ENCODE measurements around the gene MMP14. TPM values are rescaled to one million over a fixed set of nuclear protein-coding genes. Genes with fewer than 3 reads are reported as not detected.

Gene MMP14
- total RNA-seq, 1 donor from 2014 or later, result 306 TPM

- TF ChIP-seq CTCF (IDR thresholded peaks at IDR 0.05; ENCODE audit: unreplicated experiment), result peak; percentile 86
- Mint-ChIP-seq H3K9me3 (no peaks in the 10 kb centered on the region), H3K27me3 (ENCODE audit: low read depth) (no peaks in the 10 kb centered on the region), H3K36me3 (peaks cover 15% of the 10 kb centered on the region), H3K4me3 (peak overlapping the region; percentile 93), H3K27ac (peak overlapping the region; percentile 96), H3K4me1 (peaks cover 18% of the 10 kb centered on the region)
- peak in 1 of 2 experiments; percentile 88 for DNase-seq (ENCODE audit: low spot score in 2 of 2, unreplicated experiment in 2 of 2)
Measured at GRCh38 chr14:22872033-22872832, 35.8 kb downstream of the MMP14 start.

DNA sequence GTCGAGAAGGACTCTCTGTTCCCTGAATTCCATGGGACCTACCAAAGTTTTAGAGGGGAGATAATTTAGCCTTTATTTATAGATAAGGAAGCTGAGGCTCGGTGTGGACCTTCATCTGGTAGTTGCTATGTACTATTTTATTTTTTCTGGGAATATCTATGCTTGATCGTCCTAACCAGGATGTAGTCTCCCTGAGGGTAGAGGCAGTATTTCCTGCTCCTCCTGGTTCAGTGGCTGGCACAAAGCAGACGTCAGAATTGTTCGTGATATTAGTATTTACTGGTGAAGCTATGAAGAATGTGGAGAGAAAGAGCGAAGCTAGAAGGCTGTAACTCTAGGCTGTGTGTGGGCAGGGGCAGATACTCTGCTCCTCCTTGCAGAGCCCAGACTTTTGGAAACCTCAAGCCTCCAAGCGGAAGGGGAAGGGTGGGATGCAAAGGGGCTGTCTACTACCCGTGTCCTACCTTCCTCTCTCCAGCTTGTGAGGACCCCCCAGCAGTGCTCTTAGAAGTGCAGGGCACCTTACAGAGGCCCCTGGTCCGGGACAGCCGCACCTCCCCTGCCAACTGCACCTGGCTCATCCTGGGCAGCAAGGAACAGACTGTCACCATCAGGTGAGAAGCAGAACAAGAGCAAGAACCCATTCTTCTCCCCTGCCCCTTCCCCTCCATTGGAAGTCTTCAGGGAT lies 36.6 kb downstream of the MMP14 start:
- peak; percentile 51 for TF ChIP-seq CTCF (IDR thresholded peaks at IDR 0.05; ENCODE audit: unreplicated experiment)
- Mint-ChIP-seq H3K27me3 (ENCODE audit: low read depth) (no peaks in the 10 kb centered on the region), H3K9me3 (no peaks in the 10 kb centered on the region), H3K4me3 (peak overlapping the region; percentile 93), H3K27ac (peak overlapping the region; percentile 96), H3K4me1 (peaks cover 18% of the 10 kb centered on the region), H3K36me3 (peaks cover 16% of the 10 kb centered on the region)
- no peak for DNase-seq (ENCODE audit: low spot score in 2 of 2, unreplicated experiment in 2 of 2)

DNA sequence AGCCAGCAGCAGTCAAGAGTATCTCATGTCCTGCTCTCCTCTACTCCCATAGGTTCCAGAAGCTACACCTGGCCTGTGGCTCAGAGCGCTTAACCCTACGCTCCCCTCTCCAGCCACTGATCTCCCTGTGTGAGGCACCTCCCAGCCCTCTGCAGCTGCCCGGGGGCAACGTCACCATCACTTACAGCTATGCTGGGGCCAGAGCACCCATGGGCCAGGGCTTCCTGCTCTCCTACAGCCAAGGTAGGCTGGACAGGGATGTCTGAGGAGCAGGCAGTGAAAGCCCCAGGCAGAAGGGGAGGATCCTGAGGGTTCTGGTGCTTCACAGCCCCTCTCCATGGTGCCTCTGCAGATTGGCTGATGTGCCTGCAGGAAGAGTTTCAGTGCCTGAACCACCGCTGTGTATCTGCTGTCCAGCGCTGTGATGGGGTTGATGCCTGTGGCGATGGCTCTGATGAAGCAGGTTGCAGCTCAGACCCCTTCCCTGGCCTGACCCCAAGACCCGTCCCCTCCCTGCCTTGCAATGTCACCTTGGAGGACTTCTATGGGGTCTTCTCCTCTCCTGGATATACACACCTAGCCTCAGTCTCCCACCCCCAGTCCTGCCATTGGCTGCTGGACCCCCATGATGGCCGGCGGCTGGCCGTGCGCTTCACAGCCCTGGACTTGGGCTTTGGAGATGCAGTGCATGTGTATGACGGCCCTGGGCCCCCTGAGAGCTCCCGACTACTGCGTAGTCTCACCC lies 38.8 kb downstream of the MMP14 start:
- Mint-ChIP-seq H3K36me3 (peaks cover 23% of the 10 kb centered on the region), H3K27ac (no peak overlapping the region), H3K27me3 (ENCODE audit: low read depth) (no peaks in the 10 kb centered on the region), H3K4me3 (no peak overlapping the region), H3K9me3 (no peaks in the 10 kb centered on the region), H3K4me1 (peaks cover 18% of the 10 kb centered on the region)
- TF ChIP-seq CTCF (IDR thresholded peaks at IDR 0.05; ENCODE audit: unreplicated experiment), result no peak
- DNase-seq (ENCODE audit: low spot score in 2 of 2, unreplicated experiment in 2 of 2), result no peak

DNA sequence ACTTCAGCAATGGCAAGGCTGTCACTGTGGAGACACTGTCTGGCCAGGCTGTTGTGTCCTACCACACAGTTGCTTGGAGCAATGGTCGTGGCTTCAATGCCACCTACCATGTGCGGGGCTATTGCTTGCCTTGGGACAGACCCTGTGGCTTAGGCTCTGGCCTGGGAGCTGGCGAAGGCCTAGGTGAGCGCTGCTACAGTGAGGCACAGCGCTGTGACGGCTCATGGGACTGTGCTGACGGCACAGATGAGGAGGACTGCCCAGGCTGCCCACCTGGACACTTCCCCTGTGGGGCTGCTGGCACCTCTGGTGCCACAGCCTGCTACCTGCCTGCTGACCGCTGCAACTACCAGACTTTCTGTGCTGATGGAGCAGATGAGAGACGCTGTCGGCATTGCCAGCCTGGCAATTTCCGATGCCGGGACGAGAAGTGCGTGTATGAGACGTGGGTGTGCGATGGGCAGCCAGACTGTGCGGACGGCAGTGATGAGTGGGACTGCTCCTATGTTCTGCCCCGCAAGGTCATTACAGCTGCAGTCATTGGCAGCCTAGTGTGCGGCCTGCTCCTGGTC lies 39.4 kb downstream of the MMP14 start:
- Mint-ChIP-seq H3K27me3 (ENCODE audit: low read depth) (no peaks in the 10 kb centered on the region), H3K27ac (no peak overlapping the region), H3K36me3 (peaks cover 23% of the 10 kb centered on the region), H3K4me1 (peaks cover 12% of the 10 kb centered on the region), H3K9me3 (no peaks in the 10 kb centered on the region), H3K4me3 (no peak overlapping the region)
- TF ChIP-seq CTCF (IDR thresholded peaks at IDR 0.05; ENCODE audit: unreplicated experiment), result no peak
- no peak for DNase-seq (ENCODE audit: low spot score in 2 of 2, unreplicated experiment in 2 of 2)

DNA sequence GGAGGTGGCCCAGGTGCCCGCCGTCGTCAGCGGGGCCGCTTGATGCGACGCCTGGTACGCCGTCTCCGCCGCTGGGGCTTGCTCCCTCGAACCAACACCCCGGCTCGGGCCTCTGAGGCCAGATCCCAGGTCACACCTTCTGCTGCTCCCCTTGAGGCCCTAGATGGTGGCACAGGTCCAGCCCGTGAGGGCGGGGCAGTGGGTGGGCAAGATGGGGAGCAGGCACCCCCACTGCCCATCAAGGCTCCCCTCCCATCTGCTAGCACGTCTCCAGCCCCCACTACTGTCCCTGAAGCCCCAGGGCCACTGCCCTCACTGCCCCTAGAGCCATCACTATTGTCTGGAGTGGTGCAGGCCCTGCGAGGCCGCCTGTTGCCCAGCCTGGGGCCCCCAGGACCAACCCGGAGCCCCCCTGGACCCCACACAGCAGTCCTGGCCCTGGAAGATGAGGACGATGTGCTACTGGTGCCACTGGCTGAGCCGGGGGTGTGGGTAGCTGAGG lies 40.7 kb downstream of the MMP14 start:
- peaks cover 23% of the 10 kb centered on the region for H3K36me3 Mint-ChIP-seq
- H3K9me3 Mint-ChIP-seq, result no peaks in the 10 kb centered on the region
- H3K27me3 Mint-ChIP-seq (ENCODE audit: low read depth), result no peaks in the 10 kb centered on the region
- H3K27ac Mint-ChIP-seq, result no peak overlapping the region
- H3K4me3 Mint-ChIP-seq, result no peak overlapping the region
- peaks cover 11% of the 10 kb centered on the region for H3K4me1 Mint-ChIP-seq
- DNase-seq (ENCODE audit: low spot score in 2 of 2, unreplicated experiment in 2 of 2), result no peak
- TF ChIP-seq CTCF (IDR thresholded peaks at IDR 0.05; ENCODE audit: unreplicated experiment), result no peak

Measured in mesothelial cell of epicardium (in vitro differentiated cells).